HTR-8/SVneo (cell line): Measurements from ENCODE around the gene SNTB2.
A peak's percentile ranks its signal among the peaks of the same experiment; 100 is the strongest.
"Not testable (repeated sequence)": the region's sequence is repeated elsewhere in the genome, so short reads cannot be mapped to it uniquely, and the experiment has no call there.

Experiments
- DNase-seq: peaks from one replicate; pipeline ENCODE4 v3.0.0; 2011; ENCODE audit warnings: low spot score, mixed read lengths; ENCODE audit not compliant: insufficient read length
- FAIRE-seq: peaks from 2 replicates; lab custom pipeline; 2011; peaks lifted over from hg19 to GRCh38; lab: Jason Lieb, UNC

The SNTB2 gene

GRCh38 chr16:69186642-69187445 is at the start of gene SNTB2:
Gene SNTB2 (plus strand): TSS chr16:69187164. CDS start chr16:69187167, 3 bp downstream.
- peak; percentile 93 for DNase-seq
- peak; percentile 64 for FAIRE-seq

GRCh38 chr16:69138608-69139007 is 48.4 kb upstream of the SNTB2 start:
- no peak for FAIRE-seq
- DNase-seq, result no peak

- not testable (repeated sequence) for DNase-seq, FAIRE-seq
Observed at GRCh38 chr16:69139464-69139863, 47.5 kb upstream of the SNTB2 start.

- FAIRE-seq (no peak), DNase-seq (no peak)
Observed at GRCh38 chr16:69141014-69141413, 46.0 kb upstream of the SNTB2 start.

- FAIRE-seq, result no peak
- no peak for DNase-seq
Observed at GRCh38 chr16:69141936-69142335, 45.0 kb upstream of the SNTB2 start.

GRCh38 chr16:69143116-69143515 is 43.8 kb upstream of the SNTB2 start:
- FAIRE-seq, result peak; percentile 67

GRCh38 chr16:69145658-69146057 is 41.3 kb upstream of the SNTB2 start:
- FAIRE-seq (no peak), DNase-seq (no peak)

More at GRCh38 chr16:69143116-69143515, 43.8 kb upstream of the SNTB2 start:
- DNase-seq, result no peak

GRCh38 chr16:69149621-69150020 is 37.3 kb upstream of the SNTB2 start:
- not testable (repeated sequence) for DNase-seq, FAIRE-seq

- FAIRE-seq, result no peak
- peak; percentile 76 for DNase-seq
Observed at GRCh38 chr16:69150146-69150865, 36.7 kb upstream of the SNTB2 start.

- no peak for DNase-seq
- no peak for FAIRE-seq
Observed at GRCh38 chr16:69157196-69157595, 29.8 kb upstream of the SNTB2 start.

GRCh38 chr16:69160192-69160591 is 26.8 kb upstream of the SNTB2 start:
- FAIRE-seq, result no peak
- DNase-seq, result no peak

GRCh38 chr16:69165584-69165983 is 21.4 kb upstream of the SNTB2 start:
- no peak for DNase-seq
- no peak for FAIRE-seq

- DNase-seq (no peak), FAIRE-seq (no peak)
Observed at GRCh38 chr16:69166221-69166833, 20.6 kb upstream of the SNTB2 start.

- FAIRE-seq (no peak), DNase-seq (no peak)
Observed at GRCh38 chr16:69166946-69167930, 19.7 kb upstream of the SNTB2 start.

GRCh38 chr16:69169051-69169450 is 17.9 kb upstream of the SNTB2 start:
- FAIRE-seq (no peak), DNase-seq (no peak)

- FAIRE-seq, result no peak
- no peak for DNase-seq
Observed at GRCh38 chr16:69169607-69170352, 17.2 kb upstream of the SNTB2 start.

GRCh38 chr16:69171325-69172084 is 15.5 kb upstream of the SNTB2 start:
- DNase-seq (no peak), FAIRE-seq (no peak)

- no peak for DNase-seq
- no peak for FAIRE-seq
Observed at GRCh38 chr16:69176033-69176800, 10.7 kb upstream of the SNTB2 start.
